ENCODE data around the gene AARS2.

AARS2 gene

GRCh38 chr6:44311767-44312166 lies 1.4 kb downstream of the AARS2 start:
- no peaks in the 10 kb centered on the region for H3K9me3 ChIP-seq (ENCODE audit: control insufficient read depth in 1 of 2, low read length in 2 of 2)
- no peaks in the 10 kb centered on the region for H3K27me3 ChIP-seq (ENCODE audit: control insufficient read depth in 1 of 2, insufficient read depth in 2 of 2, low read length in 2 of 2)
- no peak overlapping the region for H3K27ac ChIP-seq (ENCODE audit: low read depth, low read length)
- peak overlapping the region in 1 of 2 donors; percentile 88 for H3K9ac ChIP-seq (ENCODE audit: low read depth in 1 of 2, low read length in 2 of 2)
- peaks cover 35% of the 10 kb centered on the region in 2 donors for H3K4me1 ChIP-seq (ENCODE audit: control insufficient read depth in 1 of 2, insufficient read depth in 2 of 2, low read length in 2 of 2)
- H3K4me3 ChIP-seq (ENCODE audit: low read depth in 1 of 2, low read length in 2 of 2), result peak overlapping the region; percentile 87 to 95
- H3K36me3 ChIP-seq (ENCODE audit: control insufficient read depth in 1 of 2, insufficient read depth in 2 of 2, low read length in 2 of 2), result peaks cover 18 to 40% of the 10 kb centered on the region in 2 donors

GRCh38 chr6:44311304-44311703 lies 1.8 kb downstream of the AARS2 start:
- no peak overlapping the region for H3K4me3 ChIP-seq (ENCODE audit: low read depth in 1 of 2, low read length in 2 of 2)
- H3K27me3 ChIP-seq (ENCODE audit: control insufficient read depth in 1 of 2, insufficient read depth in 2 of 2, low read length in 2 of 2), result no peaks in the 10 kb centered on the region
- no peak overlapping the region for H3K9ac ChIP-seq (ENCODE audit: low read depth in 1 of 2, low read length in 2 of 2)
- peaks cover 35% of the 10 kb centered on the region in 2 donors for H3K4me1 ChIP-seq (ENCODE audit: control insufficient read depth in 1 of 2, insufficient read depth in 2 of 2, low read length in 2 of 2)
- no peaks in the 10 kb centered on the region for H3K9me3 ChIP-seq (ENCODE audit: control insufficient read depth in 1 of 2, low read length in 2 of 2)
- H3K36me3 ChIP-seq (ENCODE audit: control insufficient read depth in 1 of 2, insufficient read depth in 2 of 2, low read length in 2 of 2), result peaks cover 22 to 45% of the 10 kb centered on the region in 2 donors
- no peak overlapping the region for H3K27ac ChIP-seq (ENCODE audit: low read depth, low read length)

- Histone ChIP-seq H3K27ac (ENCODE audit: low read depth, low read length) (no peak overlapping the region), H3K9ac (ENCODE audit: low read depth in 1 of 2, low read length in 2 of 2) (no peak overlapping the region), H3K4me1 (ENCODE audit: control insufficient read depth in 1 of 2, insufficient read depth in 2 of 2, low read length in 2 of 2) (peaks cover 35% of the 10 kb centered on the region in 2 donors), H3K36me3 (ENCODE audit: control insufficient read depth in 1 of 2, insufficient read depth in 2 of 2, low read length in 2 of 2) (peaks cover 22 to 55% of the 10 kb centered on the region in 2 donors), H3K4me3 (ENCODE audit: low read depth in 1 of 2, low read length in 2 of 2) (peak overlapping the region in 1 of 2 donors; percentile 39), H3K9me3 (ENCODE audit: control insufficient read depth in 1 of 2, low read length in 2 of 2) (no peaks in the 10 kb centered on the region), H3K27me3 (ENCODE audit: control insufficient read depth in 1 of 2, insufficient read depth in 2 of 2, low read length in 2 of 2) (no peaks in the 10 kb centered on the region)
Measured at GRCh38 chr6:44310241-44310640, 2.9 kb downstream of the AARS2 start.

- H3K36me3 ChIP-seq (ENCODE audit: control insufficient read depth in 1 of 2, insufficient read depth in 2 of 2, low read length in 2 of 2), result peaks cover 25 to 62% of the 10 kb centered on the region in 2 donors
- no peak overlapping the region for H3K27ac ChIP-seq (ENCODE audit: low read depth, low read length)
- H3K9me3 ChIP-seq (ENCODE audit: control insufficient read depth in 1 of 2, low read length in 2 of 2), result no peaks in the 10 kb centered on the region
Measured at GRCh38 chr6:44309631-44310030, 3.5 kb downstream of the AARS2 start.

GRCh38 chr6:44309092-44309491 lies 4.1 kb downstream of the AARS2 start:
- H3K36me3 ChIP-seq (ENCODE audit: control insufficient read depth in 1 of 2, insufficient read depth in 2 of 2, low read length in 2 of 2), result peaks cover 30 to 67% of the 10 kb centered on the region in 2 donors
- H3K4me3 ChIP-seq (ENCODE audit: low read depth in 1 of 2, low read length in 2 of 2), result no peak overlapping the region
- no peak overlapping the region for H3K27ac ChIP-seq (ENCODE audit: low read depth, low read length)

More at GRCh38 chr6:44309631-44310030, 3.5 kb downstream of the AARS2 start:
- H3K9ac ChIP-seq (ENCODE audit: low read depth in 1 of 2, low read length in 2 of 2), result no peak overlapping the region
- no peak overlapping the region for H3K4me3 ChIP-seq (ENCODE audit: low read depth in 1 of 2, low read length in 2 of 2)
- H3K27me3 ChIP-seq (ENCODE audit: control insufficient read depth in 1 of 2, insufficient read depth in 2 of 2, low read length in 2 of 2), result no peaks in the 10 kb centered on the region
- peaks cover 35% of the 10 kb centered on the region in 2 donors for H3K4me1 ChIP-seq (ENCODE audit: control insufficient read depth in 1 of 2, insufficient read depth in 2 of 2, low read length in 2 of 2)

GRCh38 chr6:44307217-44307616 lies 5.9 kb downstream of the AARS2 start:
- peaks cover 30 to 32% of the 10 kb centered on the region in 2 donors for H3K4me1 ChIP-seq (ENCODE audit: control insufficient read depth in 1 of 2, insufficient read depth in 2 of 2, low read length in 2 of 2)
- no peak overlapping the region for H3K27ac ChIP-seq (ENCODE audit: low read depth, low read length)
- H3K4me3 ChIP-seq (ENCODE audit: low read depth in 1 of 2, low read length in 2 of 2), result no peak overlapping the region
- H3K9ac ChIP-seq (ENCODE audit: low read depth in 1 of 2, low read length in 2 of 2), result no peak overlapping the region
- no peaks in the 10 kb centered on the region for H3K27me3 ChIP-seq (ENCODE audit: control insufficient read depth in 1 of 2, insufficient read depth in 2 of 2, low read length in 2 of 2)
- no peaks in the 10 kb centered on the region for H3K9me3 ChIP-seq (ENCODE audit: control insufficient read depth in 1 of 2, low read length in 2 of 2)
- peaks cover 43 to 86% of the 10 kb centered on the region in 2 donors for H3K36me3 ChIP-seq (ENCODE audit: control insufficient read depth in 1 of 2, insufficient read depth in 2 of 2, low read length in 2 of 2)

More at GRCh38 chr6:44309092-44309491, 4.1 kb downstream of the AARS2 start:
- no peak overlapping the region for H3K9ac ChIP-seq (ENCODE audit: low read depth in 1 of 2, low read length in 2 of 2)
- no peaks in the 10 kb centered on the region for H3K27me3 ChIP-seq (ENCODE audit: control insufficient read depth in 1 of 2, insufficient read depth in 2 of 2, low read length in 2 of 2)
- peaks cover 35% of the 10 kb centered on the region in 2 donors for H3K4me1 ChIP-seq (ENCODE audit: control insufficient read depth in 1 of 2, insufficient read depth in 2 of 2, low read length in 2 of 2)
- no peaks in the 10 kb centered on the region for H3K9me3 ChIP-seq (ENCODE audit: control insufficient read depth in 1 of 2, low read length in 2 of 2)

GRCh38 chr6:44306710-44307109 lies 6.4 kb downstream of the AARS2 start:
- no peak overlapping the region for H3K27ac ChIP-seq (ENCODE audit: low read depth, low read length)
- H3K9me3 ChIP-seq (ENCODE audit: control insufficient read depth in 1 of 2, low read length in 2 of 2), result no peaks in the 10 kb centered on the region
- H3K4me1 ChIP-seq (ENCODE audit: control insufficient read depth in 1 of 2, insufficient read depth in 2 of 2, low read length in 2 of 2), result peaks cover 25 to 27% of the 10 kb centered on the region in 2 donors
- no peak overlapping the region for H3K9ac ChIP-seq (ENCODE audit: low read depth in 1 of 2, low read length in 2 of 2)
- no peak overlapping the region for H3K4me3 ChIP-seq (ENCODE audit: low read depth in 1 of 2, low read length in 2 of 2)
- peaks cover 43 to 91% of the 10 kb centered on the region in 2 donors for H3K36me3 ChIP-seq (ENCODE audit: control insufficient read depth in 1 of 2, insufficient read depth in 2 of 2, low read length in 2 of 2)
- H3K27me3 ChIP-seq (ENCODE audit: control insufficient read depth in 1 of 2, insufficient read depth in 2 of 2, low read length in 2 of 2), result no peaks in the 10 kb centered on the region

GRCh38 chr6:44305200-44305725 lies 7.9 kb downstream of the AARS2 start:
- peaks cover 49 to 94% of the 10 kb centered on the region in 2 donors for H3K36me3 ChIP-seq (ENCODE audit: control insufficient read depth in 1 of 2, insufficient read depth in 2 of 2, low read length in 2 of 2)

GRCh38 chr6:44304282-44305199 lies 8.6 kb downstream of the AARS2 start:
- Histone ChIP-seq H3K27me3 (ENCODE audit: control insufficient read depth in 1 of 2, insufficient read depth in 2 of 2, low read length in 2 of 2) (no peaks in the 10 kb centered on the region), H3K27ac (ENCODE audit: low read depth, low read length) (no peak overlapping the region), H3K4me3 (ENCODE audit: low read depth in 1 of 2, low read length in 2 of 2) (no peak overlapping the region), H3K4me1 (ENCODE audit: control insufficient read depth in 1 of 2, insufficient read depth in 2 of 2, low read length in 2 of 2) (peaks cover 6 to 7% of the 10 kb centered on the region in 2 donors), H3K9me3 (ENCODE audit: control insufficient read depth in 1 of 2, low read length in 2 of 2) (no peaks in the 10 kb centered on the region), H3K36me3 (ENCODE audit: control insufficient read depth in 1 of 2, insufficient read depth in 2 of 2, low read length in 2 of 2) (peaks cover 46 to 90% of the 10 kb centered on the region in 2 donors), H3K9ac (ENCODE audit: low read depth in 1 of 2, low read length in 2 of 2) (no peak overlapping the region)

More at GRCh38 chr6:44305200-44305725, 7.9 kb downstream of the AARS2 start:
- peaks cover 12 to 13% of the 10 kb centered on the region in 2 donors for H3K4me1 ChIP-seq (ENCODE audit: control insufficient read depth in 1 of 2, insufficient read depth in 2 of 2, low read length in 2 of 2)
- H3K4me3 ChIP-seq (ENCODE audit: low read depth in 1 of 2, low read length in 2 of 2), result no peak overlapping the region
- no peaks in the 10 kb centered on the region for H3K9me3 ChIP-seq (ENCODE audit: control insufficient read depth in 1 of 2, low read length in 2 of 2)
- no peak overlapping the region for H3K9ac ChIP-seq (ENCODE audit: low read depth in 1 of 2, low read length in 2 of 2)
- H3K27ac ChIP-seq (ENCODE audit: low read depth, low read length), result no peak overlapping the region
- no peaks in the 10 kb centered on the region for H3K27me3 ChIP-seq (ENCODE audit: control insufficient read depth in 1 of 2, insufficient read depth in 2 of 2, low read length in 2 of 2)

GRCh38 chr6:44303842-44304241 lies 9.3 kb downstream of the AARS2 start:
- Histone ChIP-seq H3K4me3 (ENCODE audit: low read depth in 1 of 2, low read length in 2 of 2) (no peak overlapping the region), H3K27me3 (ENCODE audit: control insufficient read depth in 1 of 2, insufficient read depth in 2 of 2, low read length in 2 of 2) (no peaks in the 10 kb centered on the region), H3K4me1 (ENCODE audit: control insufficient read depth in 1 of 2, insufficient read depth in 2 of 2, low read length in 2 of 2) (peaks cover 0 to under 1% of the 10 kb centered on the region in 2 donors), H3K36me3 (ENCODE audit: control insufficient read depth in 1 of 2, insufficient read depth in 2 of 2, low read length in 2 of 2) (peaks cover 46 to 84% of the 10 kb centered on the region in 2 donors), H3K9ac (ENCODE audit: low read depth in 1 of 2, low read length in 2 of 2) (no peak overlapping the region), H3K27ac (ENCODE audit: low read depth, low read length) (no peak overlapping the region), H3K9me3 (ENCODE audit: control insufficient read depth in 1 of 2, low read length in 2 of 2) (no peaks in the 10 kb centered on the region)

Measured in duodenal mucosa (tissue), 2 donors.